K562 (cell line): ENCODE data around the gene EZH2. TPM values are rescaled to one million over a fixed set of nuclear protein-coding genes. Genes with fewer than 3 reads are reported as not detected.

ENCODE experiments used
- ATAC-seq: fragments of 200-7000 bp; cut with Tn5 transposase; 3 replicates; pipeline ENCODE4 v1.9.1; 2020; ENCODE audit warnings: moderate library complexity
- BruUV-seq: library from RNA; stranded (reverse); fragments of 400-500 nt; replicated peaks from 2 replicates; lab custom pipeline; 2021; lab: Mats Ljungman, UMichigan
- CTCF ChIA-PET: fragments of 300-600 bp; formaldehyde crosslinking; extraction: SDS; loops from one replicate; lab custom pipeline; 2021; ENCODE audit warnings: low intra/inter-chr PET ratio; lab: Yijun Ruan, JAX
- POLR2A ChIA-PET: fragments of 300-600, 350-650 bp; sonication (Branson Sonifier 250); formaldehyde crosslinking; extraction: SDS; loops from one replicate; lab custom pipeline; 2021; ENCODE audit warnings: antibody characterized with exemption, inconsistent platforms; lab: Yijun Ruan, JAX
- DNase-seq, 4 experiments: peaks; one replicate each; pipeline versions ENCODE4 v3.0.0 to v3.0.0-alpha.2; 2011 to 2018; ENCODE audit warnings: low spot score in 3 of 4, mixed read lengths in 3 of 4; ENCODE audit errors: extremely low read depth in 1 of 4
- FAIRE-seq: peaks from 2 replicates; lab custom pipeline; 2011; peaks lifted over from hg19 to GRCh38; lab: Jason Lieb, UNC
- H2AFZ ChIP-seq: 2 replicates; pipeline ENCODE4 v1.6.0; 2011; ENCODE audit warnings: low read depth, low read length, control low read depth, inconsistent platforms
- H3K27ac ChIP-seq: fragments of 200-600 bp; 3 replicates; pipeline ENCODE4 v1.8.0; 2011; ENCODE audit warnings: low read depth, mild to moderate bottlenecking, control low read depth, inconsistent platforms, low read length, moderate library complexity, mixed read lengths; ENCODE audit errors: extremely low read depth
- H3K27me3 ChIP-seq, 2 experiments: fragments of 300-600 bp in 1 of 2; 2 replicates in 1 of 2; 3 replicates in 1 of 2; pipeline versions ENCODE4 v1.6.0 to v1.8.0; 2011; ENCODE audit warnings: inconsistent platforms in 2 of 2, low read length in 2 of 2, mild to moderate bottlenecking in 1 of 2, mixed read lengths in 1 of 2, moderate library complexity in 1 of 2; ENCODE audit not compliant: control insufficient read depth in 2 of 2, insufficient read depth in 2 of 2
- H3K36me3 ChIP-seq: fragments of 300-600 bp; 3 replicates; pipeline ENCODE4 v1.8.0; 2011; ENCODE audit warnings: mild to moderate bottlenecking, low read length, inconsistent platforms; ENCODE audit not compliant: control insufficient read depth, insufficient read depth
- H3K4me1 ChIP-seq, 2 experiments: fragments of 200-600 bp in 1 of 2; replicated peaks in 1 of 2; 2 replicates in 1 of 2; 3 replicates in 1 of 2; pipeline versions ENCODE4 v1.5.1 to v1.8.0; 2011; ENCODE audit warnings: inconsistent platforms in 2 of 2, low read length in 2 of 2, mild to moderate bottlenecking in 1 of 2, mixed read lengths in 1 of 2, moderate library complexity in 1 of 2; ENCODE audit not compliant: control insufficient read depth in 2 of 2, insufficient read depth in 2 of 2
- H3K4me2 ChIP-seq: 2 replicates; pipeline ENCODE4 v1.6.1; 2011; ENCODE audit warnings: low read length, control low read depth, inconsistent platforms, mixed read lengths; ENCODE audit not compliant: insufficient read depth
- H3K4me3 ChIP-seq: fragments of 200-600 bp; sonication (generic), shearing (Covaris generic); 2 replicates; pipeline ENCODE4 v1.5.1; 2016; ENCODE audit warnings: control low read depth, inconsistent platforms
- H3K79me2 ChIP-seq: fragments of 200-600 bp; 3 replicates; pipeline ENCODE4 v1.8.0; 2011; ENCODE audit warnings: low read length, inconsistent platforms; ENCODE audit not compliant: control insufficient read depth, insufficient read depth
- H3K9ac ChIP-seq, 2 experiments: 2 replicates each; pipeline versions ENCODE4 v1.6.0 to v1.6.1; 2011; ENCODE audit warnings: low read depth in 2 of 2, low read length in 2 of 2, control low read depth in 1 of 2, inconsistent platforms in 1 of 2, mild to moderate bottlenecking in 1 of 2, mixed read lengths in 1 of 2; ENCODE audit not compliant: insufficient read depth in 1 of 2
- H3K9me1 ChIP-seq: one replicate; pipeline ENCODE4 v1.6.0; 2011; ENCODE audit warnings: inconsistent platforms, mild to moderate bottlenecking, low read length, moderate library complexity; ENCODE audit not compliant: control insufficient read depth, insufficient read depth
- H3K9me3 ChIP-seq: replicated peaks from 2 replicates; pipeline ENCODE4 v1.5.1; 2011; ENCODE audit warnings: low read depth, low read length, inconsistent platforms; ENCODE audit not compliant: control insufficient read depth, insufficient read depth
- H4K20me1 ChIP-seq: replicated peaks from 2 replicates; pipeline ENCODE4 v1.6.1; 2011; ENCODE audit warnings: low read length, inconsistent platforms, mixed read lengths; ENCODE audit not compliant: control insufficient read depth, insufficient read depth
- ARNT ChIP-seq, 2 experiments: fragments of 450-650 bp; IDR thresholded peaks; 2 replicates each; pipeline ENCODE4 v1.6.1; 2016; ENCODE audit warnings: mild to moderate bottlenecking in 1 of 2
- CBFB ChIP-seq: sonication (generic); formaldehyde crosslinking; IDR thresholded peaks from 2 replicates; pipeline ENCODE4 v1.4.0; 2020; ENCODE audit warnings: mild to moderate bottlenecking, missing genetic modification reagents
- ETV1 ChIP-seq: fragments of 450-650 bp; conservative IDR thresholded peaks from 2 replicates; pipeline ENCODE4 v1.6.1; 2016; ENCODE audit warnings: missing genetic modification characterization, control low read depth, low read depth, missing compliant biosample characterization
- HDAC6 ChIP-seq: IDR thresholded peaks from 2 replicates; pipeline ENCODE4 v1.6.1; 2012; ENCODE audit warnings: low read depth, mild to moderate bottlenecking, control low read depth, inconsistent platforms, low read length, moderate library complexity
- JUN ChIP-seq, 2 experiments: sonication (generic) in 1 of 2; formaldehyde crosslinking in 1 of 2; IDR thresholded peaks; 2 replicates each; pipeline versions ENCODE4 v1.6.1 to v1.8.0; 2012 to 2022; ENCODE audit warnings: borderline replicate concordance in 2 of 2, mild to moderate bottlenecking in 2 of 2, improper control_type of control experiment in 1 of 2, low read depth in 1 of 2, low read length in 1 of 2, missing genetic modification reagents in 1 of 2
- RBBP5 ChIP-seq: fragments of 200-600 bp; sonication (generic); IDR thresholded peaks from 2 replicates; pipeline ENCODE4 v1.6.1; 2012; ENCODE audit warnings: borderline replicate concordance, mild to moderate bottlenecking, low read length, control low read depth, inconsistent platforms; ENCODE audit not compliant: insufficient read depth, poor library complexity, severe bottlenecking
- SMARCC2 ChIP-seq: fragments of 450-650 bp; IDR thresholded peaks from 2 replicates; pipeline ENCODE4 v1.6.1; 2017; ENCODE audit warnings: antibody characterized with exemption, moderate library complexity, mild to moderate bottlenecking, low read depth
- SP1 ChIP-seq: sonication (generic); formaldehyde crosslinking; IDR thresholded peaks from 2 replicates; pipeline ENCODE4 v1.8.1; 2022; ENCODE audit warnings: mild to moderate bottlenecking, missing genetic modification reagents
- SRSF7 ChIP-seq: fragments of 200-400 bp; formaldehyde crosslinking; optimal IDR thresholded peaks from 2 replicates; pipeline ENCODE3; 2017; ENCODE audit warnings: mild to moderate bottlenecking, low read depth, low read length
- STAT5A ChIP-seq: IDR thresholded peaks from 2 replicates; pipeline ENCODE4 v1.6.1; 2012; ENCODE audit warnings: low read length, inconsistent platforms, borderline replicate concordance
- TCFL5 ChIP-seq: fragments of 250-450 bp; sonication (Bioruptor Pico); conservative IDR thresholded peaks from 2 replicates; pipeline ENCODE4 v1.6.1; 2021; ENCODE audit warnings: mild to moderate bottlenecking, moderate library complexity, matching md5 sums
- WGBS: fragments of 100-300 bp; shearing (Covaris generic); methylation state at CpG from one replicate; pipeline ENCODE4 v1.1.6; 2016; ENCODE audit warnings: low coverage, mixed read lengths; ENCODE audit not compliant: insufficient coverage; ENCODE audit errors: missing lambda C conversion rate; 5-methylcytosine and 5-hydroxymethylcytosine counted together
- in situ Hi-C: fragments of 300-500 bp; cut with MboI; formaldehyde crosslinking; loops from 4 replicates; pipeline ENCODE4 v1.15.0; 2018; ENCODE audit warnings: inconsistent platforms, mixed read lengths
- intact Hi-C: fragments of 100-400 bp; cut with micrococcal nuclease; formaldehyde crosslinking; loops from 2 replicates; pipeline ENCODE4 v1.14.2; 2022
- polyA plus RNA-seq, 8 experiments: library from polyadenylated mRNA; depleted of rRNA in 4 of 8; stranded (reverse) in 5 of 8; unstranded in 3 of 8; fragments of >200 nt; fragmentation: Nextera tagmentation in 2 of 8; fragmentation: Illumina TruSeq in 1 of 8; extraction: Ambion mirVana in 2 of 8; extraction: Trizol in 1 of 8; gene quantifications; 2 replicates each; pipeline versions ENCODE4 v1.2.1 to v1.2.3, GENCODE V29; 2011 to 2014; ENCODE audit warnings: inconsistent platforms in 1 of 8, missing spikeins in 1 of 8
- total RNA-seq, 7 experiments: library from RNA; depleted of rRNA in 6 of 7; stranded (reverse); fragments of >200 nt in 6 of 7; fragmentation: Illumina TruSeq in 2 of 7; extraction: Trizol in 2 of 7; gene quantifications; 2 replicates each; pipeline versions ENCODE4 v1.2.1 to v1.2.3, GENCODE V29; 2011 to 2021; ENCODE audit warnings: low replicate concordance in 1 of 7
- TF ChIP-seq, protein P1 (sequence below): fragments of 250-450 bp; sonication (Bioruptor Pico); IDR thresholded peaks from 2 replicates; pipeline ENCODE4 v1.5.0; 2021

EZH2 gene
- total and polyA plus RNA-seq, 9 of the 15 experiments (the other 6 are each of a cell fraction or from before 2014, with no cell fraction given), result 48.7 to 175 (median 98.6) TPM

DNA sequence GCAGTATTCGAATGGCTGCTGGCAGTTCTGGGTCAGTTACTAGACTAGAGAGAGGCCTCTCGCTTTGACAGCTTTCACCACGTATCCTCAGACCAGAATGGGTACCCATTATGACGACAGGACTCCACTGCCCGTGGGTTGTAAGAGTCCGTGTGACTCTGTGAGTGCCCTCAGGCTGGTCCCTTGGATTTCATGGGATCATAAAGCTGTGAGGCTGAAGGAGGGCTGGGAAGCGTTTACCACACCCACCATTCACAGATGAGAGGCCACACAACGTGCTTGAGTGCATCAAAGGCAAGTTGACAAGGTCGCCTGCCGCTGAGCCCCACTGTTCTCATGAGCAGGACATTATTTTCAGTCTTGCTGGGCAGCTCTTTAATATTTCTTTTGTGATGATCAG, 87.2 kb downstream of the EZH2 start:
- DNase-seq, result no peak
- H3K27me3 ChIP-seq, result no peaks in the 10 kb centered on the region
- POLR2A ChIA-PET, result interaction anchor here (0.6 kb wide), 1 partner anchor 8 kb away, joined by 4 read pairs; no protein-coding TSS in a partner anchor
- CTCF ChIA-PET, result interaction anchor here (0.7 kb wide), 1 partner anchor 269 kb away, joined by 3 read pairs; no protein-coding TSS in a partner anchor
- H3K36me3 ChIP-seq, result peaks cover 91% of the 10 kb centered on the region
- no peaks in the 10 kb centered on the region for H3K9me1 ChIP-seq
- intact Hi-C loops (no loop called here), in situ Hi-C loops (no loop called here)
- ATAC-seq, result no peak
- WGBS, result 96% methylated on average over 10 of the region's 10 CpGs
- no peak overlapping the region for H3K27ac ChIP-seq
- H2AFZ ChIP-seq, result no peak overlapping the region
- no peak for FAIRE-seq
- no TSS peak for BruUV-seq
- no peak overlapping the region for H3K4me3 ChIP-seq
- no peaks in the 10 kb centered on the region for H3K4me1 ChIP-seq
- TF ChIP-seq STAT5A (no peak), HDAC6 (no peak), JUN (IDR thresholded peaks at IDR 0.05; ENCODE audit: borderline replicate concordance, low read depth, low read length) (no peak), JUN (CRISPR knock-in tag; IDR thresholded peaks at IDR 0.05; ENCODE audit: borderline replicate concordance) (no peak), SRSF7 (no peak), SP1 (no peak), CBFB (CRISPR knock-in tag) (no peak), RBBP5 (no peak), TCFL5 (CRISPR knock-in tag) (no peak), ARNT (IDR thresholded peaks at IDR 0.05) (no peak), SMARCC2 (no peak), ETV1 (tag) (no peak)
- TF ChIP-seq, protein P1, sequence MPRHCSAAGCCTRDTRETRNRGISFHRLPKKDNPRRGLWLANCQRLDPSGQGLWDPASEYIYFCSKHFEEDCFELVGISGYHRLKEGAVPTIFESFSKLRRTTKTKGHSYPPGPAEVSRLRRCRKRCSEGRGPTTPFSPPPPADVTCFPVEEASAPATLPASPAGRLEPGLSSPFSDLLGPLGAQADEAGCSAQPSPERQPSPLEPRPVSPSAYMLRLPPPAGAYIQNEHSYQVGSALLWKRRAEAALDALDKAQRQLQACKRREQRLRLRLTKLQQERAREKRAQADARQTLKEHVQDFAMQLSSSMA (CRISPR knock-in tag), result no peak
- TF ChIP-seq, all 486 proteins: peak for 0
- Histone ChIP-seq H3K9ac (no peak overlapping the region), H3K79me2 (no peaks in the 10 kb centered on the region), H4K20me1 (no peaks in the 10 kb centered on the region), H3K9me3 (peaks cover 4% of the 10 kb centered on the region; the same call in 1 of the 2 replicates), H3K4me2 (no peak overlapping the region)
